G401.6 (cell line): Measurements from ENCODE around the gene CCDC187.

ENCODE experiments used
- FAIRE-seq: peaks from 2 replicates; lab custom pipeline; 2012; peaks lifted over from hg19 to GRCh38; lab: Jason Lieb, UNC

CCDC187 gene

GRCh38 chr9:136204838-136205706, 98.8 kb downstream of the CCDC187 start, which contains the start of gene LHX3:
Gene LHX3, minus strand, starts transcription at chr9:136205128. Its CDS starts 116 bp downstream, at chr9:136205012.
- FAIRE-seq = no peak

GRCh38 chr9:136204145-136204805, 99.6 kb downstream of the CCDC187 start:
- FAIRE-seq = no peak

GRCh38 chr9:136203408-136204144, 100.3 kb downstream of the CCDC187 start:
- FAIRE-seq = no peak

GRCh38 chr9:136202454-136203407, 101.2 kb downstream of the CCDC187 start:
- FAIRE-seq = no peak

GRCh38 chr9:136201609-136202453, 102.1 kb downstream of the CCDC187 start:
- FAIRE-seq = no peak

- no peak for FAIRE-seq
These were observed 102.7 kb downstream of the CCDC187 start for GRCh38 chr9:136201174-136201573.

GRCh38 chr9:136200424-136200823, 103.5 kb downstream of the CCDC187 start:
- FAIRE-seq = no peak
